DMS114 treated with DMSO at 0.1 percent for 48 hours (cell line): ENCODE results near the gene NCOR1.
"Not testable (repeated sequence)": the region's sequence is repeated elsewhere in the genome, so short reads cannot be mapped to it uniquely, and the experiment has no call there.

Experiments used
- DNase-seq: peaks from one replicate; lab custom pipeline; 2025; ENCODE audit not compliant: unreplicated experiment; lab: John Stamatoyannopoulos, UW

Gene NCOR1

GRCh38 chr17:16152326-16152725, 63.0 kb downstream of the NCOR1 start:
- DNase-seq: not testable (repeated sequence)

DNA sequence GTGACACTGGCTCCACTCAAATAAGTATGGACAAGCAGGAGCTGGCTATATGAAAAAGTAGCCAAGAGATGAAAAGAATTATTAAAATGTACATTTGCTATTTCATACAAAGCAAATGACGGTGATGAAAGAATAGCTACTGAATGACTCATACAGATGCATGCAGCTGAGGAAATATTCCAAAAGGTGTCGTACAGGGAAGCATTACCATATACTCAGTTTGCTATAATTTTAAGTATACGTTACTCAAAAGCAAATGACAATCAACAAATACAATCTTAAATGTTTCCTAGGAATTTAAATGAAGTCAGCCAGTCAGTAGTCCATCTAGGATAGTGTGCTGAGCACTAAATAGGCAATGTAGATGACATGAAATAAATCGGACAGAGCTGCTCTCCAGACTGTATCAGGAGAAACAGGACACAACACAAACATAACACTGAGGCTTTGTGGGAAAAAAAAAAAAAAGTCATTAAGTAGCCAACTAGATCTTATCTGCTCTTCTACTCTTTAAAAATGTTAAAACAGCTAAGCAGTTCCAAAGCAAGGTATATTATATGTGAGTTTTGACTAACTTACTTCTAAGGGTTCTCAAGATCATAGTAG, 65.0 kb downstream of the NCOR1 start:
- DNase-seq: no peak

DNA sequence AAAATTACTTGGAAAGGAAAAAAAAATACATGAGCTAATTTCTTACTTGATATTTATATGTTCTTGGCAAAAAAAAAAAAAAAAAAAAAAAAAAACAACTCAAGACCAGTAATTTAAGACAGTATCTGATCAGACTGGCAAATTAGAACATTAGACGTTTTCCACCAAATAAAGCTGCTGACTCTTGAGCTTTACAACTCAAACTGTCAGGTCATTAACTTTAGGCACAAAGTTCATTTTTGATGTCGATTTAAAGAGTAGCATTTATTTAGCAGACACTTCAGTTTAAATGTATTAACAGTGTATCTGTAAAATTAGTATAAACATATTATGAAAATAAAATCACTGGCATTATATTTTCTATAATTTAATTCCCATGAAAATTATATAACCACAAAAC, 66.7 kb downstream of the NCOR1 start:
- no peak for DNase-seq

- DNase-seq: not testable (repeated sequence)
Measured at GRCh38 chr17:16145319-16145890, 69.9 kb downstream of the NCOR1 start.

- no peak for DNase-seq
Measured at GRCh38 chr17:16141685-16142084, 73.6 kb downstream of the NCOR1 start.

GRCh38 chr17:16140854-16141253, 74.5 kb downstream of the NCOR1 start:
- no peak for DNase-seq

GRCh38 chr17:16135461-16135860, 79.9 kb downstream of the NCOR1 start:
- no peak for DNase-seq

DNA sequence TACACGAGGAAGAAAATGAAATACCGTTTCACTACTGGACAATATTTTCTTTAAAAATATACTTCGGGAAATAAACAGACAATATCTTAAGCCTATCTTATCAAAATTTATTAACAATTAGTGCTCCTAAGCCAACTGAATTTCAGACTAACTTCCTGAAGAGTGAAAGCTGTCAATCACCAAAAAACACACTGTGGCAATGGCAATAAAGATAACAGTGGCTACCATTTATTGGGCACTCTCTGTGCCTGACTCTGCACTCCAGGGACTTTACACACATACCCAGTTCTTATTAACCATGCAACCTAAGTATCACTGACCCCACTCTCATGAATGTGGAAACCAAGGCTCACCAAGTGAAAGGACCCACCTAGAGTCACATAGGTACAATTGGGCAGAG, 83.7 kb downstream of the NCOR1 start:
- no peak for DNase-seq

GRCh38 chr17:16129441-16130205, 85.7 kb downstream of the NCOR1 start:
- no peak for DNase-seq

DNA sequence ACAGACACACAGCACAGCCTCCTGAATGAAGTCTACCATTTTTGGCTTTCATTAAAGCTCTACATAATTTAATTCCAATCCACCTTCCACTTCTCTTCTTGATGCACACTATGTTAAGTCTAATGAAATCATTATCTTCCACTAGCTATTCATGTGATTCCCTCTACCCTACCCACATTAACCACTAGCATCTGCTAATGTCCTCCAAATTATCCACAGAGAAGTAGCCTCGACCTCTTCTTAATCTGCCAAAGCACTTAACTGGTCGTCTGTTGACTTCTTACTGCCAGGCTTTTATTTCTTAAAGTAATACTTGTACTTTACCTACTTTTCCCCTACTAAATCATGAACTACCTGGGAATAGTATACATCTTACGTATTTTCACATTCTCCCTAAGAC, 91.8 kb downstream of the NCOR1 start:
- DNase-seq: no peak

GRCh38 chr17:16122697-16123434, 92.5 kb downstream of the NCOR1 start:
- DNase-seq: no peak

- no peak for DNase-seq
Measured at GRCh38 chr17:16121915-16122314, 93.4 kb downstream of the NCOR1 start.

- no peak for DNase-seq
Measured at GRCh38 chr17:16120937-16121336, 94.4 kb downstream of the NCOR1 start.

GRCh38 chr17:16117149-16117548, 98.2 kb downstream of the NCOR1 start:
- DNase-seq: no peak

DNA sequence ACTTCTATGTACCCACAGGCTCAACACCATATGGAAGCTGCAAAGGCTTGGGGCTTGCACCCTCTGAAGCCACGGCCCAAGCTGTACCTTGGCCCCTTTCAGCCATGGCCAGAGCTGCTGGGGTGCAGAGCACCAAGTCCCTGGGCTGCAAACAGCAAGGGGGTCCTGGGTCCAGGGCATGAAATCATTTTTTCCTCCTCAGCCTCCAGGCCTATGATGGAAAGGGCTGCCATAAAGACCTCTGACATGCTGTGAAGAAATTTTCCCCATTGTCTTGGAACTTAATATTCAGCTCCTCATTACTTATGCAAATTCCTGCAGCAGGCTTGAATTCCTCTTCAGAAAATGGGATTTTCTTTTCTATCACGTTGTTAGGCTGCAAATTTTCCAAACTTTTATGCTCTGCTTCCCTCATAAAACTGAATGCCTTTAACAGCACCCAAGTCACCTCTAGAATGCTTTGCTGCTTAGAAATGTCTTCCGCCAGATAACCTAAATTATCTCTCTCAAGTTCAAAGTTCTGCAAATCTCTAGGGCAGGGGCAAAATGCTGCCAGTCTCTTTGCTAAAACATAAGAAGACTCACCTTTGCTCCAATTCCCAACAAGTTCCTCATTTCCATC, 100.1 kb downstream of the NCOR1 start:
- not testable (repeated sequence) for DNase-seq

DNA sequence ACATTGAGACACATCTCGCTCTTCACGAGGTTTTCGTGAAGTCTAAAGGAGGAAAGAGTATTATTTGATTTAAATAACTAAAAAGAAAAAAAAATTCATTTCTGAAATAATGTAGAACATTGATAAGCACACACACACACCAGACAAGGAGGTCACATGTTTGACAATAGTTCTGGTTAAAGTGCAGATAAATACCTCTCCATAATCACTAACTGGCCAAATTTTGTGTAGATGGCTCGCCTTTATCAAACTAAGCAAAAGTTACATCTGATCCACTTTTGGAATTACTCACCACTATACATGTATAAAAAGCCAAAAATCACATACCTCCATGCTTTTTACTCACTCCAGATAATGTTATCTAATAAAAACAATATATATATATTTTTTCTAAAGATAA, 106.5 kb downstream of the NCOR1 start:
- DNase-seq: no peak

DNA sequence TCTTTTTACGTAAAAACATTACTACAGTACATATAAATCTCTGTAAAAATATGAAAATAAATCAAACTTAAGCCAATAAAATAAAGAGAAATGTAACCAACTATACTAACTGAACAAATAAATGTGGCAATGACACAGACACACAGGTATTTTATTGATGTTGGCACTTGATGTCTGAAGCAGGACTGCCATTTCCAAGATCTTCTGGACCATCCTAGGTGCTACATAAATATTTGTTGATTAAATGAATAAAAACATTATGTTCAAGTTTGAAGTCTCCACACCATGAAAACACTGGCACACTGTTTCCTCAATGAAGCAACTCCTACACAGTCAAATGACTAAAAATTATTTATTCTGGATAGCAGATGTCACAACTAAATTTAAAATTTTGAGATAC, 106.9 kb downstream of the NCOR1 start:
- no peak for DNase-seq

DNA sequence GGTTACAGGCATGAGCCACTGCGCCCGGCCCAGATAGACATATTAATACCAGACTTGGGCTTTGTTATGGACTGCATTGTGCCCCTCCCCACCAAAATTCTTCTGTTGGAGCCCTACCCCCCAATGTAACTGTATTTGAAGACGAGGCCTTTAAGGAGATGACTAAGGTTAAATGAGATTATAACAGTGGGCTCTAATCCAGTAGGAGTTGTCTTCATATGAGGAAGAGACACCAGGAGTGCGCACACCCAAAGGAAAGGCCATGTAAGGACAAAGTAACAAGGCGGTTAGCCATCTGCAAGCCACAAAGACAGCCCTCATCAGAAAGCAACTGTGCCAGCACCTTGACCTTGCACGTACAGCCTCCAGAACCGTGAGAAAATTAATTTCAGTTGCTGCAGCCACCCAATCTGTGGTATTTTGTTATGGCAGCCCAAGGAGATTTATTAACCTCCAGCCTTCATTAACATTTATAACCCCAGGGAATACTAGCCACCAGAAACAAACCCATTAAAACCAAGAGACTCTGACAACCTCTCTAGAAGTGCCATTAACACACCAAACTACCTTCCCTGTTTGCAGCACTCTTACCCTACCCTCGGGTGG, 108.1 kb downstream of the NCOR1 start:
- no peak for DNase-seq

- DNase-seq: no peak
Measured at GRCh38 chr17:16106161-16106891, 109.0 kb downstream of the NCOR1 start.

DNA sequence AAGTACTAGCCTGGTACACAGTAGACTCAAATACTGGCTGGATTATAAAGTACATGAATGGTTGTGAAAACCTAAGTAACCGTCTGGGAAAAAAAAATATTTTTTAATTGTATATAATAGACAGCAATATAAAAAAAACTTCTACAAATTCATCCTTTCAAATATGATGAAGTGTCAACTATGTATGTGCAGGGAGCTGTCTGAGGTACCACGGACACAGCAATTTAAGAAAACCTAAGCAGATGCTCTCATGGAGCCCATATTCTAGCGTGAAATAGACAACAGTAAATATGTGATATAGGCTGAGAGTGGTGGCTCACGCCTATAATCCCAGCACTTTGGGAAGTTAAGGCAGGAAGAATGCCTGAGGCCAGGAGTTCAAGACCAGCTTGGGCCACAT, 111.1 kb downstream of the NCOR1 start:
- no peak for DNase-seq
